PC-3 (cell line): ENCODE results near the gene GPR21. TPM values are rescaled to one million over a fixed set of nuclear protein-coding genes. Genes with fewer than 3 reads are reported as not detected.

ENCODE experiments used
- ATAC-seq: fragments of 200-7000 bp; cut with Tn5 transposase; 2 replicates; pipeline ENCODE4 v1.9.1; 2020; ENCODE audit warnings: mild to moderate bottlenecking, moderate library complexity
- BruUV-seq: library from RNA; stranded (reverse); fragments of 400-500 nt; replicated peaks from 2 replicates; lab custom pipeline; 2021; lab: Mats Ljungman, UMichigan
- CTCF ChIA-PET: fragments of 300-600 bp; sonication (Branson Sonifier 250); formaldehyde crosslinking; loops from one replicate; lab custom pipeline; 2022; ENCODE audit warnings: antibody characterized with exemption; lab: Charles Lee
- POLR2A ChIA-PET: fragments of 300-600 bp; sonication (Branson Sonifier 250); formaldehyde crosslinking; loops from one replicate; lab custom pipeline; 2022; ENCODE audit warnings: antibody characterized with exemption; ENCODE audit not compliant: unreplicated experiment; lab: Charles Lee
- DNase-seq: peaks from one replicate; pipeline ENCODE4 v3.0.0-alpha.2; 2015
- H2AFZ ChIP-seq: fragments of 300-600 bp; sonication (generic); 2 replicates; pipeline ENCODE4 v1.6.0; 2016; ENCODE audit warnings: antibody characterized with exemption, low read length
- H3F3A ChIP-seq: fragments of 300-600 bp; sonication (generic); one replicate; pipeline ENCODE4 v1.6.0; 2017; ENCODE audit warnings: antibody characterized with exemption, low read length, control low read depth, mild to moderate bottlenecking; ENCODE audit not compliant: unreplicated experiment
- H3K27ac ChIP-seq: fragments of 300-600 bp; sonication (generic); 2 replicates; pipeline ENCODE4 v1.5.1; 2016; ENCODE audit warnings: mild to moderate bottlenecking, low read length
- H3K27me3 ChIP-seq: fragments of 300-600 bp; sonication (generic); 2 replicates; pipeline ENCODE4 v1.6.1; 2016; ENCODE audit warnings: low read length, mixed read lengths
- H3K36me3 ChIP-seq: fragments of 300-600 bp; sonication (generic); 2 replicates; pipeline ENCODE4 v1.6.1; 2016; ENCODE audit warnings: low read depth, mixed run types, low read length, mixed read lengths
- H3K4me1 ChIP-seq: fragments of 300-600 bp; sonication (generic); 2 replicates; pipeline ENCODE4 v1.5.1; 2016; ENCODE audit warnings: low read length; ENCODE audit not compliant: insufficient read depth
- H3K4me2 ChIP-seq: fragments of 300-600 bp; sonication (generic); 2 replicates; pipeline ENCODE4 v1.6.0; 2016; ENCODE audit warnings: low read length
- H3K4me3 ChIP-seq: fragments of 300-600 bp; sonication (generic); 2 replicates; pipeline ENCODE4 v1.5.1; 2016; ENCODE audit warnings: mild to moderate bottlenecking, low read length, mixed read lengths
- H3K79me2 ChIP-seq: fragments of 300-600 bp; sonication (generic); 2 replicates; pipeline ENCODE4 v1.6.1; 2017; ENCODE audit warnings: low read length, mixed read lengths
- H3K9ac ChIP-seq: fragments of 300-600 bp; sonication (generic); 2 replicates; pipeline ENCODE4 v1.6.0; 2016; ENCODE audit warnings: mild to moderate bottlenecking, low read length
- H3K9me2 ChIP-seq: fragments of 300-600 bp; sonication (generic); replicated peaks from 2 replicates; pipeline ENCODE4 v1.6.1; 2016; ENCODE audit warnings: mixed run types, low read length, mixed read lengths
- H3K9me3 ChIP-seq: fragments of 300-600 bp; sonication (generic); 2 replicates; pipeline ENCODE4 v1.6.1; 2016; ENCODE audit warnings: low read length, mixed read lengths
- H4K20me1 ChIP-seq: fragments of 300-600 bp; sonication (generic); 2 replicates; pipeline ENCODE4 v1.6.1; 2016; ENCODE audit warnings: low read length, mixed read lengths
- CTCF ChIP-seq: fragments of 300-600 bp; sonication (generic); conservative IDR thresholded peaks from 2 replicates; pipeline ENCODE4 v1.5.1; 2017; ENCODE audit warnings: antibody characterized with exemption, low read depth, mild to moderate bottlenecking, low read length
- EZH2 ChIP-seq: fragments of 300-600 bp; sonication (generic); IDR thresholded peaks from one replicate; pipeline ENCODE4 v1.6.1; 2017; ENCODE audit warnings: antibody characterized with exemption, mild to moderate bottlenecking, low read length; ENCODE audit not compliant: unreplicated experiment
- EZH2phosphoT487 ChIP-seq: fragments of 300-600 bp; sonication (generic); IDR thresholded peaks from 2 replicates; pipeline ENCODE4 v1.6.1; 2018; ENCODE audit warnings: mild to moderate bottlenecking, antibody characterized with exemption, low read length, borderline replicate concordance
- intact Hi-C: fragments of 100-400 bp; cut with micrococcal nuclease; formaldehyde crosslinking; loops from 2 replicates; pipeline ENCODE4 v1.9.0; 2023
- total RNA-seq: library from RNA; depleted of rRNA; stranded (reverse); fragments of >200 nt; gene quantifications from 2 replicates; pipeline ENCODE4 v1.2.3, GENCODE V29; 2014

The GPR21 gene
- total RNA-seq, 1 experiment from 2014 or later = 0.15 TPM

DNA sequence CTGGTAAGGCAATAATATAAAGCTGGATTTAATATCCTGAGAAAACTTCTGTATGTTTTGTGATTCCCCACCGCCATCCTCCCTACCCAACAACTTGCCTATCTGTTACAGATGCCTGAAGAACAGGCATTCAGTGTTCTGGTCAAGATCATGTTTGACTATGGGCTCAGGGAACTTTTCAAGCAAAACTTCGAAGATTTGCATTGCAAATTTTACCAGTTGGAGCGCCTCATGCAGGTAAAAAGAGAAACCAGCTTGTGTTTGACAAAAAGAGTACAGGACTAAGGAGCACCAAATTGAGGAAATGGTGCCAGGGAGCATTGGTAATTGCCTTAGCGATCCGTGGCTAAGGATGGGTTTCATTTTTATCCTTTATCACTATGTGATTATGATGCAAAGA, 40.0 kb downstream of the GPR21 start:
- Histone ChIP-seq H3K9me3 (no peaks in the 10 kb centered on the region), H3K4me3 (no peak overlapping the region), H3F3A (no peaks in the 10 kb centered on the region), H3K79me2 (no peaks in the 10 kb centered on the region), H3K9ac (no peak overlapping the region), H3K9me2 (no peaks in the 10 kb centered on the region), H4K20me1 (no peaks in the 10 kb centered on the region), H3K27me3 (no peaks in the 10 kb centered on the region), H2AFZ (no peak overlapping the region), H3K4me2 (no peak overlapping the region), H3K36me3 (no peaks in the 10 kb centered on the region; the same call in 1 of the 2 replicates), H3K4me1 (no peaks in the 10 kb centered on the region), H3K27ac (no peak overlapping the region)
- TF ChIP-seq CTCF (no peak), EZH2phosphoT487 (no peak), EZH2 (no peak)
- POLR2A ChIA-PET = no interaction called here
- ATAC-seq (no peak), DNase-seq (no peak)
- intact Hi-C loops = no loop called here
- BruUV-seq = no TSS peak
- CTCF ChIA-PET = no interaction called here

DNA sequence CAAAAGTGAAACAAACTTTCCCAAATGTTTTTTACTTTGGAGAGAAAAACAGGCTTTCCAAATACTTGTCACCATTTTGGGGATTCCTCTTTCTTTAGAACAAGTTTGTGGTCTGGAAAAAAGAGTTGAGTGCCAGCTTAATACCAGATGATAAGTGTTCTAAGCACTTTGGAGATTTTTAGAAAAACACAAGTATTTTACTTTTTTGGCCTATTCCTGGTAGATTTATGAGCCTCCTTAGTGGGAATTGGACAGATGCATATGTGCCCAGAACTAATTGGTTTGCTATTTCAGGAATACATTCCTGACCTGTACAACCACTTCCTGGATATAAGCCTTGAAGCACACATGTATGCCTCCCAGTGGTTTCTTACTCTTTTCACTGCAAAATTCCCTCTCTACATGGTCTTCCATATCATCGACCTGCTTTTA, 40.5 kb downstream of the GPR21 start:
- no peak for ATAC-seq
- H3K27ac ChIP-seq = no peak overlapping the region
- POLR2A ChIA-PET = no interaction called here

More for the DNA sequence above, 40.5 kb downstream of the GPR21 start:
- no peaks in the 10 kb centered on the region for H3K9me2 ChIP-seq
- H3K4me2 ChIP-seq = no peak overlapping the region
- TF ChIP-seq CTCF = no peak
- TF ChIP-seq EZH2phosphoT487 = no peak
- TF ChIP-seq EZH2 = no peak
- H3K4me1 ChIP-seq = no peaks in the 10 kb centered on the region
- no peak for DNase-seq
- H4K20me1 ChIP-seq = no peaks in the 10 kb centered on the region
- H3K4me3 ChIP-seq = no peak overlapping the region
- no TSS peak for BruUV-seq
- H2AFZ ChIP-seq = no peak overlapping the region
- H3K27me3 ChIP-seq = no peaks in the 10 kb centered on the region
- no peaks in the 10 kb centered on the region for H3F3A ChIP-seq
- CTCF ChIA-PET = no interaction called here
- intact Hi-C loops = no loop called here
- no peaks in the 10 kb centered on the region for H3K79me2 ChIP-seq
- no peak overlapping the region for H3K9ac ChIP-seq
- no peaks in the 10 kb centered on the region; the same call in 1 of the 2 replicates for H3K36me3 ChIP-seq
- H3K9me3 ChIP-seq = no peaks in the 10 kb centered on the region
